ENCODE results near the gene CHURC1. TPM values are rescaled to one million over a fixed set of nuclear protein-coding genes. Genes with fewer than 3 reads are reported as not detected.

Gene CHURC1
- total RNA-seq, 1 donor from 2014 or later: 37.1 TPM

DNA sequence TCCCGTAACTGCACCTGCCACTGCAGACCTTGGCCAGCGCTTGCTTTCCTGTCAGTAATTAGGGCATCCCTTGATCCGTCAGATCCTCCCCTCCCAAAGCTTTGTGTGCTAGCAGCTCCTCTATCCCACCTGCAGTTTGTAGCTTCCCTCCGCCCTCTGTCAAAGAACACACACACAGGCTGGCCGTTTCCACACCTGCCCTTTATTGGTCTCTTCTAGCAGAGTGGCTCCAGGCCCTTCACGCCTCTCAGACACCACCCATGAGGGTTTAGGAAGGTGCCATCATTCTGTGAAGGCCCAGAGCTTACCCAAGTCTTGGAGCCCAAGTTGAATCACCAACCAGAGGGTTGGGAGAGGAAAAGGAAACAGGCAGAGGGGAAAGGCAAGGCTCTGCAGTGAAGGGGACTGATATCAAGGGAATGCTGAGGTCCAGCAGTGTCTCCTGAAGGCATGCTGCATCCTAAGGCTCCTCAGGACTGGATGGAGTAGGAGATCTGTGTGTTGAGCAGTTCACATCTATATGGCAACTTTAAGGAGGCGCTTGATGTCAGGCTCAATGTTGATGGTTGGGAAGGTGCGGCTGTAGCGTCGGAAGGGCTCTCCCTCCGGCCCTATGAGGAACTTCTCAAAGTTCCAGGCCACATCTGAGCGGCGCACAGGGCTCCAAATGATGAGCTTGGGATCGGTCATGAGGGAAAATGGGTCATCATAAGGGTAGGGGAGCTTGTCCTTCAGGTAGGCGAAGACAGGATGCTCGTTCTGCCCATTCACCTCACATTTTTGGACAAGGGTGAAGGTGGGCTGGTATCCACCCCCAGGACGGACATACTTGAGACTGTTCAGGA, 24.9 kb downstream of the CHURC1 start:
- no peak for DNase-seq (ENCODE audit: low read depth in 2 of 2)

DNA sequence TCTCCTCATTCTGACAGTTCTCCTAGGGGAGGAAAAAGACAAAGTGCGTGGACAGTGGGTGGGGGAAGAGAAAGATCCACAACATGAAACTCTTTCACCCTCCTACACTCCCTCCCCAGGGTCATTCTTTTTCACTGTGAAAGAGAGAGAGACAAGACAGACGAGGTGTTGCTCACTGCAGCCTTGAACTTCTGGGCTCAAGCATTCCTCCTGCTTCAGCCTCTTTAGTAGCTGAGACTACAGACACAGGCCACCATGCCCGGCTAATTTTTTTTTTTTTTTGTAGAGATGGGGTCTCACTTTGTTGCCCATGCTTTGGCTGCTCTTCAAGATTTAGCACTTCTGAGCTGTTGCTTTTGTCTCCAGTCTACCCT, 25.5 kb downstream of the CHURC1 start:
- DNase-seq (ENCODE audit: low read depth in 2 of 2): no peak

GRCh38 chr14:64940336-64940910, 26.2 kb downstream of the CHURC1 start:
- DNase-seq (ENCODE audit: low read depth in 2 of 2): no peak

DNA sequence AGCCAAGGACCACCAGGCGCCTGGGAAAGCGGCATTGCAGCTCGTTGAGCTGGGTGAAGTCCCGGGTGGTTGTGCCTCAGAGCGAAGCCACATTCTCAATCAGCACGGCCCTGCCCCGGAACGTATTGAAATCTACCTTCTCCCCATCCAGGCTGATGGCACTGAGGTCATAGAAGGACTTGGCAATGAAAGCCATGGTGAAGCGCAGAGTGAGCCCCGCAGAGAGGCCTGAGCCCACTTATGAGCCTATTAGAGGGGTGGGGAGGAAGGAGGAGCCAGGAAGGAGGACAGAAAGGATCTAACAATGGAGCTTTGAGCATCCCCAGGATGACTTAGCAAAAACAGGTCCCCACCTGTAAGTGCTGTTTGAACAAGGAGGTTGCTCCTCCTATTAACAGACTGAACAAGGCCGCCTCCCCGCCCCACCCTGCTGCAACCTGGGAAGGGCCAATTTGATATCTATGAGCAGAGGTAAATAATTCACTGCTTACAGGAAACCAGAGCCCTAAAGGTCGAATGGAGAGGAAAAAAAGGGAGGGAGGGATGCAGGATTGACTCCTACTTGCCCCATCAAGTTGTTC, 28.4 kb downstream of the CHURC1 start, which contains the start of gene GPX2:
GPX2 (minus strand) TSS at position 215 of the 581 bp plus-strand sequence; CDS start at position 196, 19 bp downstream.
- DNase-seq (ENCODE audit: low read depth in 2 of 2): no peak

DNA sequence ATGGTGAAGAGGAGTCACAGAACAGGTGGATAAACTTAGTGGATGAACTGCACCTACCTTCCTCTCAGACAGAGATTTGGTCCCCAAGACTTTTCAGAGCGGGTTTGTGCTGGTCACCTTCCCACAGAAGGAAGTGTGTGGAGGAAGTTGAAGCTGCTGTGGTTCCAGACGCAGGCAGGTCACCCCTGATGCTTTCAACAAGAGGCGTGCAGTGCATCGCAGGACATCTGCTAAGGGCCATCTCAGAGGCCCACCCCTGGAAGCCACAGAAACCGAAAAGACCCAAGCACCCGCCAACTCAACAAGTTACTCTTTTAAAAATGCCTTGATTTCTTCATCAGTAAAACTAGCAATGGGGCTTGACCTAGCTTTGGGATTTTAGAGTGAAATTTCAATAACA, 29.3 kb downstream of the CHURC1 start:
- DNase-seq (ENCODE audit: low read depth in 2 of 2): no peak

DNA sequence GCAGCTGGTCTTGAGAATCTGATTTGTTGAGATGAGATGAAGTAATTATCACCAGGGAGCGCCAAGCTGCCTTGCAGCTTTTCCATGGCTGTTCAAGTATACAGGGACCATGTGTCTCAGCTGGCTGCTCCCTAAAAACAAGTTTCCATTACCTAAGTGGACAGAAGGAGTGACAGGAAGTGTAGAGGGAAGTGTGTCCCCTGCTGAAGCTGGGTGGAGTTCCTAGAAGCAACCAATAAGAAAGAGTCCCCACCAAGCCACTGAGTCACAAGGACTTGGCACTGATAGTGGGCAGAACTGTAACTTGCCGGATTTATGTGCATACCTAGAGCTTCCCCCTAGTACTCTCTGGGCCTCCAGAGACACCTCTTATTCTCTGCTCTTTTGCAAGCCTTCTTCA, 29.8 kb downstream of the CHURC1 start:
- no peak for DNase-seq (ENCODE audit: low read depth in 2 of 2)

DNA sequence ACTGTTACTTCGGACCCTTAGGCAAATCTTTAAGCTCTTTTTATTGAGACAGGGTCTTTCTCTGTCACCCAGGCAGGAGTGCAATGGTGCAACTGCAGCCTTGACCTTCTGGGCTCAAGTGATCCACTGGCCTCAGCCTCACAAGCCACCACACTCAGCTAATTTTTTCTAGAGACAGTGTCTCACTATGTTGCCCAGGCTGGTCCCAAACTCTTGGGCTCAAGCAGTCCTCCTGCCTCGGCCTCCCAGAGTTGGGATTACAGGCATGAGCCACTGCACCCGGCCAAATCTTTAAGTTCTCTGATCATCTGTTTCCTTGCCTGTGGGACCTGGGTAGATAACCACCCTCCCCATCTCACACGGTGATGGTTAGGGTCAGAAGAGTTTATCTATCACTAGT, 30.6 kb downstream of the CHURC1 start:
- no peak for DNase-seq (ENCODE audit: low read depth in 2 of 2)

GRCh38 chr14:64945431-64946178, 31.4 kb downstream of the CHURC1 start:
- no peak for DNase-seq (ENCODE audit: low read depth in 2 of 2)

DNA sequence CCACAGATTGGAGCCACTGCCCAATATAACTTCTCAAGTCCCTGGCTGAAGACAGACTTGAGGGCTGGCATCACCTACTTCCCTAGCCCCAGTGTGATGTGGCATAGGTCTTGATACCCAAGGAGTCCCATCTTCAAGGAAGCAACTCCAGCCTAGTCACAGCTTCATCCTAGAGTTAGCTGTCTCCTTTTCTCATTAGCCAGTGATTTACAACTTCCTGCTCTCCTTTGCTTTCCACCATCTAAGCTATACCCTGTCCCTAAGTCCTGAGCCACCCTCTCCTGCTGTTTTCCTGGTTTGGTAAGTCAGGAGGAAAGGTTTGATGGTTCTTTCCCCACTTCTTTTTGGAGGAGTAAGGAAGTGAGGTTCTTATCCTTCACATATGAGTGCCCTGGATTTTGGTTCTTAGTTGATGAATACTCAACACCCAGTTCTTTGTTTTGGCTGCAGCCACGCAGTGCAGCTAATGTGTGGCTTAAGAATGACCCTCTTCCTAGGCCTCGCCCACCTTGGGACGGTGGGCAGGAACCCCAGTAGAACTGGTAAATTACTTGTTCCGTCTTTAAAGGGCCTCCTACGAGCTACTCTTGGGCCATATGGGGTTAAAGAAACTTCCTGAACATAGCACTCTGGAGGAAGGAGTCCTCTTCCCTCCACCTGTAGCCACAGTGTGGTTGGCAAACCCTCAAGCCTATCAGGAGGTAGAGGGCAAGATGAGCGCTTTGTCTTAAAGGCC, 32.2 kb downstream of the CHURC1 start:
- DNase-seq (ENCODE audit: low read depth in 2 of 2): no peak

- DNase-seq (ENCODE audit: low read depth in 2 of 2): no peak
Observed at GRCh38 chr14:64947710-64948611, 33.7 kb downstream of the CHURC1 start.

DNA sequence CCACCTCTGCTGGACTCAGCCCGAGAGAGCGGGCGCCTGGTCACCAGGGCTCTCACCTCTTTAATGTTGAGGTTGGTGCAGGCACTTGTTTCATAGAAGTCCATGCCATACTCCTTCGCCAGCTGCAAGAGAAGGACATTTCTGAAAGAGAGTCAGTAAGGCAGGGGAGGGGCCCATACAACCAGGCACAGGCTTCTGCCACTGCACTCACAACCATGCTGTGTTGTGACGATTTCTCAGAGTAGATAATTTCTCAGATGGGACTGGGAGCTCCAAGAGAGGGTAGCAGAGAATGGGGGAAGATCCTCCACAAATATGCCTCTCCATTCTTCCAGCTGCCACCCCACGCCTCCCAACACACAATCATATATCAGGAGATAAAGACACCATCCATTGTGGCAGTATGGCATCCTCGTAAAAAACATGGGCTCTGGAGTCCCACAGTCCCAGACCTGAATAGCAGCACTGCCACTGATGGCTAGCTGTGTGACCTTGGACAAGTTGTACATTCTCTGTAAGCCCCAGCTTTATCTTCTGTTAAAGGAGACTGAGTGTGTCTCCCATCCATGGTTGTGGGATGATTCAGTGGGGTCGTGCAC, 34.5 kb downstream of the CHURC1 start:
- no peak for DNase-seq (ENCODE audit: low read depth in 2 of 2)

- no peak for DNase-seq (ENCODE audit: low read depth in 2 of 2)
Observed at GRCh38 chr14:64950889-64951288, 36.6 kb downstream of the CHURC1 start.

- DNase-seq (ENCODE audit: low read depth in 2 of 2): no peak
Observed at GRCh38 chr14:64951291-64951690, 37.0 kb downstream of the CHURC1 start.

- no peak for DNase-seq (ENCODE audit: low read depth in 2 of 2)
Observed at GRCh38 chr14:64951724-64952123, 37.5 kb downstream of the CHURC1 start.

DNA sequence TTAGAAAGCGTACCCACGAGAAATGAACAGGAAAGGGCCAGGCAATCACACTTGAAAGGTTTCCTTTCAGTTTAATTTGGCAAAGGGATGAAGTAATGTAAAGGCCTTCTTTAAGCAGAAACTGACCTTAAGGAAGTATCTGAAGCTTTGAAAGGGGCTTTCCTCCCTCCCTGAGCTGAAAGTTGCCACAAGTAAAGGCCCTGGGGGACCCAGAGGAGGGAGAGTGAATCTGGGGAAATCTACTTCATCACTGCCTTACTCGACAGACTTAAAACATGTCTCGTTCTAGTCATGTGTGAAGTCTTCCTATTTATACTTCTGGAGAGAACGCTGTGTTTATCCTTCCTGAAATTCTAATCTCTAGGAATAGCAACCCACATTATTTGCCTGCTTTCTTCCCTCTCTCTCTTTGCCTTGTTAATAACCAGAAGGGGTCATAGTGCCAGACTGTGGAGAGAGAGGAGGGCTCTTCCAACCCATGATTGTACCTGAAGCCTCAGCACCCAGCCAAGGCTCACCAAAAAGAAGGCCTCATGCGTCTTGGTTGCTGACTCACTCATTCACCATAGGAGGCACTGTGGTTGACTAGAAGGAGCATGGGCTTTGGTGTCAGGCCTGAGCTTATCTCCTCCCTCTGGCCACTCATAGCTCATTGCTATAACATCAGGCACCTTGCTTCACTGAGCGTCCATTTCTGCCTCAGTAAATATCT, 38.5 kb downstream of the CHURC1 start:
- no peak for DNase-seq (ENCODE audit: low read depth in 2 of 2)

DNA sequence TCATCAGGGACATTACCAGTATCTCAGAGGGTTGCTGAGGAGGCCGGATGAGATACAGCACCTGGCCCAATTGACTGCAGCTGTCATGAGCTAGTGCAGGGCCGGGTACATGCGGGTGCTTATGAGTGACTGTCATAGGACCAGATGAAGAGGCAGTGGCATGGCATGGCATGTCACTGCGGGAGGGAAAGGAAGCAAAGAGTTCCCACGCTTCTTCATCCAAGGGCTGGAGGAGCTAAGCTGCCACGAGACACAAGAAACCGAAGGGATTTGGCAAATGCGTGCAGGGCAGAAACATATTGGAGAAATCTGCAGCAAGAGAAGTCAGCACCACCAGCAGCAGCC, 39.0 kb downstream of the CHURC1 start:
- DNase-seq (ENCODE audit: low read depth in 2 of 2): no peak

DNA sequence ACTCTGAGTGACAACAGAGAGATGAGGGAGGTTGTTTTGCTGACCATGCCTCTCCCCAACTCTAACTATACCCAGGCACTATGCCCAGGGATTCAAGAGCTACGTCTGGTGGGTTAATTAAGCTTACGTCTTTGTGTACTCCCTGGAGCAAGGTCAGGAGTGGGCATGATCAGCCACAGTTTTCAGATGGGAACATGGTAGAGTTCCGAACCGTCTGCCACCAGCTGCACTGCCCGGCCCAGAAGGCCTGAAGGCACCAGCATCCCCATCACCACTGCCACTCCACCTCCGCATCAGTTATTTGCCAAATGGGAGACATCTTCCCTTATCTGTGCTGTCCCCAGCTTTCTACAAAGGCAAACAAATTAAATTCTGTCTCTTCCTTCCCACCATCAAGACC, 39.4 kb downstream of the CHURC1 start:
- DNase-seq (ENCODE audit: low read depth in 2 of 2): no peak

DNA sequence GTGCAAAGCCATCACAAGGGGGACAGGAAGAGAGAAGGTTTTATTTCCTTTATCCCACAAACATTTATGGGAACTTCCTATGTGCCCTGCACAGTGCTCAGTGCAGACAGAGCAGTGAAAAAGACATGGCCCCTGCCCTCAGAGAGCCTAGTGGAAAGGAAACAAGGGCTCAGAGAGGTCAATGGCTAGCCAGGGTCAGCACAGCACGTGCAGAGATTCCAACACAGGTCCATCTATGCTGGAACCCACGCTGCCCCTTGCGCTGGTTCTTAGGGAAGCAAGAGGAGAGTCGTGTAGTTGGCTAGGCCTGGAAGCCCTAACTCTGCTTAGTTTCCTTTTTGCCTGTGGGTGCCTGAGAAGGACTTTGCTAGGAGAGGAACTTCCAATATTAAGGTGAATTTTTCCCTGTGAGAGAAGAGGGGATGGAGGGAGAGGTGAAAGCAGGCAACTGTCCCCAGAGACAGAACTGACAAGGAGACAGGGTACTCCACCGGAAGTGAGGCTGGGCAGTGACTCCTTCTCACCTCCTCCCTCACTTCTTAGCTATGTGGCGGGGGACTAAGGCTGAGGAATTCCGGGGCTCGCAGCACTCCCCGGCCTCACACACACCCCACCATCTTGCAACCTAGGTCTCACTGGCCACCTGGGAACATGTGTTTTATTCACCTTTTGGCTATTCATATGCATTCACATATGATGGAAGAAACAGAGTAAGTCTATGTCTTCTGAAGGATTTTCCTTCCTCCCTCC, 40.4 kb downstream of the CHURC1 start:
- DNase-seq (ENCODE audit: low read depth in 2 of 2): no peak

DNA sequence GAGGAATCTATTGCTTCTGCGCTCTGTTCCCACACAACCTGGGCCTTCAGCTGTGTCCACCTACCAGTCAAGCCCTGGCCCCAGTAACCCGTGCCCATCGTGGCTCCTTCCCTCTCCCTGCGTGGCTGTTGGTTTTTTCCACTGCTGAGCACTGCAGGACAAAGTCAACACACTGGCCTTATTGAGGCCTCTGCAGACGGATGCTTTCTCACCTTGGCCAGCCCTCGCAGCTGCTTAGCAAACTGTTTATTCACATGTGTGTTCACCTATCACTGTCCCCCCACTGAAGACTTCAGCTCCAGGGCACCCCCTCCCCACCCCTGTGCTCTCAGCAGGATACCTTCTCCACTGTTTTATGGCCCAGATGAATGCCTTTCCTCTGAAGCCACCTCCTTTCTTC, 41.0 kb downstream of the CHURC1 start:
- DNase-seq (ENCODE audit: low read depth in 2 of 2): no peak

All from lung microvascular endothelial cell (primary cell).